Esophagus muscularis mucosa (tissue), 3 donors: ENCODE measurements around the gene FAM76A.

Source experiments
- POLR2AphosphoS5 ChIP-seq, 2 donors: sonication (generic); formaldehyde crosslinking; IDR thresholded peaks; one replicate each; pipeline ENCODE4 v1.6.1; 2017; ENCODE audit warnings: antibody characterized with exemption in 2 of 2
- TF ChIP-seq, protein P1 (sequence below), 3 experiments: fragments of 200-600 bp in 2 of 3; fragments of 450-650 bp in 1 of 3; sonication (generic) in 2 of 3; IDR thresholded peaks; one replicate each; pipeline ENCODE4 v1.5.1; 2017 to 2019; ENCODE audit warnings: antibody characterized with exemption in 3 of 3, mild to moderate bottlenecking in 2 of 3, moderate library complexity in 1 of 3

DNA sequence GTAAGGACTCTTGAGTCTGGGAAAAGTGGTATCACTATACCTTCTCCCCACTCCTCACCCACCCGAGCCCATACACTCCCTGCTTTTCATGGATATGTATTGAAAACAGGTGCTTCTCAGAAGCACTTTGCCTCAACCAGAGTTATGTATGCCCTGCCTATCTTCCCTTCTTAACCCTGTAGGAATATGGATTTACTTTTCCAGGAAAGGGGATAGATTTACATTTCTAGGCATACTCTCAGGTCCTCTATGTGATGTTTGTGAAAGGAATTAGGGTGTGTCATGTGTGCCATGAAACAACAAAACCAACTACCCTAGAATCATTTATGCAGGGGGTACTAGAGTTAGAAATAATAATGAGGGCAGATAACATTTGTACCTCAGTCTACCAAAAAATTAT lies 36.3 kb downstream of the FAM76A start:
- TF ChIP-seq, protein P1, sequence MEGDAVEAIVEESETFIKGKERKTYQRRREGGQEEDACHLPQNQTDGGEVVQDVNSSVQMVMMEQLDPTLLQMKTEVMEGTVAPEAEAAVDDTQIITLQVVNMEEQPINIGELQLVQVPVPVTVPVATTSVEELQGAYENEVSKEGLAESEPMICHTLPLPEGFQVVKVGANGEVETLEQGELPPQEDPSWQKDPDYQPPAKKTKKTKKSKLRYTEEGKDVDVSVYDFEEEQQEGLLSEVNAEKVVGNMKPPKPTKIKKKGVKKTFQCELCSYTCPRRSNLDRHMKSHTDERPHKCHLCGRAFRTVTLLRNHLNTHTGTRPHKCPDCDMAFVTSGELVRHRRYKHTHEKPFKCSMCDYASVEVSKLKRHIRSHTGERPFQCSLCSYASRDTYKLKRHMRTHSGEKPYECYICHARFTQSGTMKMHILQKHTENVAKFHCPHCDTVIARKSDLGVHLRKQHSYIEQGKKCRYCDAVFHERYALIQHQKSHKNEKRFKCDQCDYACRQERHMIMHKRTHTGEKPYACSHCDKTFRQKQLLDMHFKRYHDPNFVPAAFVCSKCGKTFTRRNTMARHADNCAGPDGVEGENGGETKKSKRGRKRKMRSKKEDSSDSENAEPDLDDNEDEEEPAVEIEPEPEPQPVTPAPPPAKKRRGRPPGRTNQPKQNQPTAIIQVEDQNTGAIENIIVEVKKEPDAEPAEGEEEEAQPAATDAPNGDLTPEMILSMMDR (IDR thresholded peaks at IDR 0.05): no peak
- no peak for TF ChIP-seq POLR2AphosphoS5 (IDR thresholded peaks at IDR 0.05)
